GM23248 (cell line): ENCODE data around the gene TREX2.

ENCODE experiments used
- EZH2 ChIP-seq: fragments of 200-600 bp; sonication (generic); IDR thresholded peaks from 2 replicates; pipeline ENCODE4 v1.6.1; 2018; ENCODE audit warnings: antibody characterized with exemption, mild to moderate bottlenecking; ENCODE audit not compliant: insufficient read depth, poor library complexity, severe bottlenecking
- EZH2phosphoT487 ChIP-seq: fragments of 200-600 bp; sonication (generic); IDR thresholded peaks from 2 replicates; pipeline ENCODE4 v1.6.1; 2018; ENCODE audit warnings: antibody characterized with exemption, moderate library complexity, mild to moderate bottlenecking, low read depth; ENCODE audit not compliant: insufficient read depth

GRCh38 chrX:153473126-153473525 is 27.3 kb upstream of the TREX2 start:
- TF ChIP-seq EZH2 (no peak), EZH2phosphoT487 (no peak)
